OCI-LY1 (cell line): ENCODE results near the gene HECW1.

ENCODE experiments used
- CTCF ChIP-seq: fragments of 200-600 bp; sonication (generic), shearing (Covaris generic); IDR thresholded peaks from 2 replicates; pipeline ENCODE4 v1.5.1; 2017; ENCODE audit warnings: mild to moderate bottlenecking, antibody characterized with exemption, low read length, moderate library complexity, mixed read lengths
- EZH2 ChIP-seq: fragments of 200-600 bp; sonication (generic), shearing (Covaris generic); IDR thresholded peaks from 2 replicates; pipeline ENCODE4 v1.8.0; 2017; ENCODE audit warnings: borderline replicate concordance, mixed run types, mild to moderate bottlenecking, antibody characterized with exemption, low read length, moderate library complexity, mixed read lengths

- TF ChIP-seq CTCF (no peak), EZH2 (no peak)
Measured at GRCh38 chr7:43291789-43292188, 179.3 kb downstream of the HECW1 start.
